K562 treated with DMSO at 1 percent for 12 hours (cell line): ENCODE measurements around the gene TH. TPM values are rescaled to one million over a fixed set of nuclear protein-coding genes. Genes with fewer than 3 reads are reported as not detected.

Experiments
- total RNA-seq: library from RNA; unstranded; fragments of 300-600 nt; gene quantifications from 2 replicates; pipeline ENCODE4 v1.2.3, GENCODE V29; 2022; ENCODE audit not compliant: insufficient read depth

The TH gene
- not detected in 2 replicates for total RNA-seq

DNA sequence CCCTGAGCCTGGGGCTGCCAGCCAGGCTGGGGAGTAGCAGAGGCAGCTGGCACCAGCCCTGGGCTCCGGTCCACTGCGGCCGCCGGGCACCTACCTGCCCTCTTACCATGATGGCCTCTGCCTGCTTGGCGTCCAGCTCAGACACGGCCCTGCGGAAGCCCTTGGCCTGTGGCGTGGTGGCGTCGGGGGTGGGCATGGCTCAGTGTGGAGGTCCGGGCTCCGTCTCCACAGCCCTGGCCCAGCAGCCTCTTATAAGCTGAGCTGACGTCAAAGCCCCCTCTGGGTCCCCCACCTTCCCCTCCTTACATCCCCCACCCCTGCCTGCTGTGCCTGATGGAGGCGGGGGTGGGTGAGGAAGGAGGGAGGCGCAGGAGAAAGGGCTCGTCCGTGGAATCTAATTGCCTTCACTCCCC, at the start of gene TH:
TSS of gene TH (minus strand) at position 225 of the 413 bp plus-strand sequence. CDS start at position 196, 29 bp downstream.

DNA sequence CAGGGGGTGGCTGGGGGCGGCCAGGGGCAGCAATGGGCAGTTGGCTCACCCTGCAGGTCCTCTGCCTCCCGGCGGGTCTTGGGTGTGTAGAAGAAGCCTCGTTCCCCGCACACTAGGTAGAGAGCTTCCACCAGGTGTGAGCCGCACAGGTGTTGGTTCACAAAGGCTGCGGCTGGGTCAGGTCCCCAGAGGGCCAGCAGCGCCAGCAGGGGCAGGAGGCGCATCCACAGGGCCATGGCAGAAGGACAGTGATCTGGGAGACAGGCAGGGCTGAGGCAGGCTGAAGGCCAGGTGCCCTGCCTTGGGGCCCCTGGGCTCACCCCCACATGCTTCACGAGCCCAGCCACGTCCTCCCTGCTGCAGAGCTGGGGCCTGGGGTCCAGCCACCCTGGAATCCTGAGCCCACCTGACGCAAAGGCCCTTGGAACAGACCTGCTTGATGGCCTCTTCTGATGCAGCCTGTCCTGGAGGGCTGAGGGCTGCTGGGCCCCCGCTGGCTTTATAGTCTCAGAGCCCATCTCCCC, 10.8 kb downstream of the TH start, which contains the start of gene INS:
TSS of gene INS (minus strand) at position 474 of the 524 bp plus-strand sequence. CDS start at position 236, 238 bp downstream.

DNA sequence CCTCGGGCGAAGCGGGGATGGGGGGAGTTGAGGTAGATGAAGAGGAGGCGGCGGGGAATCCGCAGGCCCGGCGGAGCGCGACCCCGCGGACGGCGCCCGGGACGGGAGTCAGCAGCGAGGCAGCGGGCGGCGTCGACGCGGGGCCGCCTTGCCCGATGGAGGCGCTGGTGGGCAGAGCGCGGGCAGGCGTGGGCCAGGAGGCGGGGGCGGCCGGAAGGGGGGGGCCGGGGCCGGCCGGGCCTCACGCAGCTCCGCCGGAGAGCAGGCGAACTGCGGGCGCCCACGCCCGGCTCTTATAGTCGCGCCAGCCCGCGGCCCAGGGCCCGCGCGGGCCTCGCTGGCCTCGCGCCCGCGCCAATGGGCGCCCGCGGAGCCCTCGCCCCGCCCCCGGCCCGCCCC, 32.5 kb downstream of the TH start, which contains the start of gene IGF2:
TSS of gene IGF2 (minus strand) at position 267 of the 399 bp plus-strand sequence. CDS start 3,866 bp downstream, outside the sequence.

Other genes with a start within 250 kb of the TH start
- gene MRPL23, start 224.5 kb downstream of the TH start, total RNA-seq = 52.9 and 69.1 TPM in 2 replicates
- gene H19, start 174.0 kb downstream of the TH start, total RNA-seq = 1.2 and 2.0 TPM in 2 replicates
- gene IGF2, start 32.4 kb downstream of the TH start, total RNA-seq = not detected in 2 replicates
- gene INS, start 10.6 kb downstream of the TH start, total RNA-seq = not detected in 2 replicates
- gene ASCL2, start 98.8 kb upstream of the TH start, total RNA-seq = 0.70 and 0.77 TPM in 2 replicates
- gene C11orf21, start 130.1 kb upstream of the TH start, total RNA-seq = 0.53 TPM in 1 of 2 replicates, not detected in the other
- gene TSPAN32, start 130.2 kb upstream of the TH start, total RNA-seq = 0.53 and 1.6 TPM in 2 replicates
- gene CD81, start 205.5 kb upstream of the TH start, total RNA-seq = 194 TPM in 2 replicates
- 29.3 and 56.1 TPM in 2 replicates for gene TSSC4, start 228.9 kb upstream of the TH start, total RNA-seq